GM19099 (cell line): Measurements from ENCODE around the gene STAT6.

Experiments used
- POLR2A ChIP-seq: IDR thresholded peaks from 3 replicates; pipeline ENCODE4 v1.6.1; 2011; ENCODE audit warnings: low read depth; ENCODE audit not compliant: insufficient read length; ENCODE audit errors: extremely low read depth

The STAT6 gene

GRCh38 chr12:57133013-57133569 is 21.9 kb upstream of the STAT6 start:
- no peak for TF ChIP-seq POLR2A

GRCh38 chr12:57131896-57132744 is 21.0 kb upstream of the STAT6 start:
- TF ChIP-seq POLR2A = no peak

DNA sequence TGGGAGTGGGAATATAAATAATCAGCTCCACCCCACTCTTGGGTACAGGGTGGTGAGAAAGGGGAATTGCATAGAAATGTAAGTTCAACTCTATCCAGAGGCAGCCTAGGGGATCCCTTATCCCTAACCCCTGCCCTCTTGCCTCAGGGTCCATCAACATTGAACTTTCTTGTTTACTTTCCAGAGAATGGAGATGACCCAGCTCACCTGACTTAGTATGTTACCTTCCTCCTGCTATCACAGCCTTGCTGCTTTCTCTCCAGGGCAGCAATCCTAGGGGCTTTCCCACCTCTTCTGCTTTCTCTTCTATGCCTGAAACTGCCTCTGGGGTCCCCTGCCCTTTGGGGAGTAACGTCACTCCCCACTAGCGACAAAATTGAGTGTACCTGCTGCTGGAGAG is 19.8 kb upstream of the STAT6 start:
- no peak for TF ChIP-seq POLR2A

DNA sequence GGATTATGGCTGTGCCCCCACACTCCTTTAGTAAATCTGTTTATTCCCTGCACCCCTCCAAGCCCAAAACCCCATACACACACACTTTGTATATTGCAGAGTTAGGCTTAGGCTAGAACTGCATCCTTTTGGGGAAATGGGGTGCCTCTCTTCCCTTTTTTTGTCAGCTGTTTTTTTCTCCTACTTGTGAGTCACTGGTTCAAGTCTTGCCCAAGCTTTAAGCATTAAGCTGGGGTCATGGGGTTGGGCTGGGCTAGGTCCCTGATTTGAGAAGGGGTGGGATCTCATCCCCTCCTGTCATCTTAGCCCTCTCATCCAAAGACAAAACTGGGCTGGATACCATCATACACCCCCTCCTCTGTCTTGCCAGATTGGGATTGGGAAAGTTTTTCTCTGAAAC is 18.7 kb upstream of the STAT6 start:
- no peak for TF ChIP-seq POLR2A

- no peak for TF ChIP-seq POLR2A
These were observed 18.2 kb upstream of the STAT6 start for GRCh38 chr12:57129321-57129842.

- no peak for TF ChIP-seq POLR2A
These were observed 17.5 kb upstream of the STAT6 start for GRCh38 chr12:57128519-57129247.

GRCh38 chr12:57127726-57128518 is 16.8 kb upstream of the STAT6 start, which contains the start of gene LRP1:
LRP1 (plus strand) TSS chr12:57128483; CDS start chr12:57128965, 482 bp downstream.
- TF ChIP-seq POLR2A = peak; percentile 23

- no peak for TF ChIP-seq POLR2A
These were observed 16.1 kb upstream of the STAT6 start for GRCh38 chr12:57127101-57127725.

DNA sequence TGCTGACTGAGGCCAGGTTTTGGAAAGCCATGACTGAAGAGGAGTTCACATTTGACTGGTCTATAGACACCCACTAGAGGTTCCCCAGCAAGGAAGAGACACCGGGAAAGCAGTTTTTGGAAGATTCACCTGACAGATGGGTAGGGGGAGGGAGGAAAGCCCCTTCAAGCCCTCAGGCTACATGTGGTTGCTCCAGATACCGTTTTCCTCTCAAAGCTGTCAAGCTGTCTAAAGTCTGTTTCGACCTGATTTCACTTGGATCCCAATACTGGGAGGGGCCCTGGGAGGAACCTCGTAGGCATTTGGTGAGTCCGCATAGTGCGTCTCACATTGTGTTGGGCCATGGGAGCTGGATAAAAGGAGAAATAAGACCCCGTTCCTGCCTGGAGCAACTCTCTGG is 15.4 kb upstream of the STAT6 start:
- TF ChIP-seq POLR2A = no peak

DNA sequence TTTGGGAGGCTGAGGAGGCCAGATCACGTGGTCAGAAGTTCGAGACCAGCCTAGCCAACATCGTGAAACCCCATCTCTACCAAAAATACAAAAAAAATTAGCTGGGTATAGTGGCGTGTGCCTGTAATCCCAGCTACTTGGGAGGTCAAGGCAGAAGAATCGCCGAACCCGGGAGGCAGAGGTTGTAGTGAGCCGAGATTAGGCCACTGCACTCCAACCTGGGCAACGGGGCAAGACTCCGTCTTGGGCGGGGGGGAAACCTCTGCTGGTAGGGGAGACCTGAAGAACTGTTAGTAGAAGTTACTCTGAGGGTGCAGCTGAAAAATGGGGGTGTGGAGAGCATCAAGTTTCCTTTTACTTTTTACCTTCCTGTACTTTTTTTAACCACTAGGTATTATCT is 14.9 kb upstream of the STAT6 start:
- no peak for TF ChIP-seq POLR2A

- TF ChIP-seq POLR2A = no peak
These were observed 13.2 kb upstream of the STAT6 start for GRCh38 chr12:57124261-57124877.

GRCh38 chr12:57123813-57124212 is 12.7 kb upstream of the STAT6 start:
- TF ChIP-seq POLR2A = no peak

DNA sequence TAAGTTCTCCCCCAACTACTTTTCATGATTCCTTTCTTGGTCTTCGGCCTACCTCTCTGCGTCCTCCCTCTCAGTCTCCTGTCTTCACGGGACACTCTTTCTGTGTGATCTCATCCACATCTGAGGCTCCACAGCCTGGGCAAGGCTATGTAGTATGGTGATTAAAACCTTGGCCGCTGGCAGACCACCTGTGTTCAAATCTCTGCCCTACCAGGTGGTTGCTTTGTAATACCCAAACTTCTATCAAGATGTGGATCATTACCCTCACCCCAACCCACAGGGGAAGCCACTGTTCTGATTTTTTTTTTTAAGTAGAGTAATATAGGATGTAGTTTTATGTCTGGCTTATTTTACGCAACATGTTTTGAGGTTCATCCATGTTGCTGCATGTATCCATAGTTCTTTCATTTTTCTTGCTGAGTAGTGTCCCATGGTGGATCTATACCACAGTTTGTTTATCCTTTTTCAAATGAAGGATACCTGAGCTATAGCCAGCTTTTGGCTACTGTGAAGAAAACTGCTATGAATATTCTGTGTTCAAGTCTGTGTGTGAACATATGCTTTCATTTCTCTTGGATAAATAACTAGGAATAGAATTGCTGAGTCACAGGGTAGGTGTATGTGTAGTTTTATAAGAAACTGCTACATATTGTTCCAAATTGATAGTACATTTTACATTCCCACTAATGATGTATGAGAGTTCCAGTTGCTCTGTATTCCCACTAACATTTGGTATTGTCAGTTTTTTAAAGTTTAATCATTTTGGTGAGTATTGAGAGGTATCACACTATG is 8.3 kb upstream of the STAT6 start:
- no peak for TF ChIP-seq POLR2A
